Stimulated activated CD8-positive, alpha-beta memory T cell treated with anti-CD3 and anti-CD28 coated beads, Interleukin-7, amount 100 ng/mL, for 4 hours (primary cell): ENCODE measurements around the gene LILRA6.
"Not testable (repeated sequence)": the region's sequence is repeated elsewhere in the genome, so short reads cannot be mapped to it uniquely, and the experiment has no call there.

Experiments
- DNase-seq, 2 donors: peaks; one replicate each; pipeline ENCODE4 v3.0.0-alpha.2; 2020; ENCODE audit warnings: low read depth in 2 of 2

LILRA6 gene

GRCh38 chr19:54207983-54208783 is 34.4 kb downstream of the LILRA6 start:
- peak in 1 of 2 donors; percentile 42 for DNase-seq

- no peak for DNase-seq
Observed at GRCh38 chr19:54207676-54207982, 35.0 kb downstream of the LILRA6 start.

GRCh38 chr19:54207193-54207592 is 35.4 kb downstream of the LILRA6 start:
- not testable (repeated sequence) for DNase-seq

- no peak for DNase-seq
Observed at GRCh38 chr19:54206831-54207177, 35.8 kb downstream of the LILRA6 start.

GRCh38 chr19:54206030-54206830 is 36.4 kb downstream of the LILRA6 start:
- no peak for DNase-seq

- DNase-seq = no peak
Observed at GRCh38 chr19:54204767-54205468, 37.7 kb downstream of the LILRA6 start.

GRCh38 chr19:54203151-54203611 is 39.4 kb downstream of the LILRA6 start:
- no peak for DNase-seq

- no peak for DNase-seq
Observed at GRCh38 chr19:54201980-54202379, 40.6 kb downstream of the LILRA6 start.

- no peak for DNase-seq
Observed at GRCh38 chr19:54201172-54201701, 41.4 kb downstream of the LILRA6 start.

- no peak for DNase-seq
Observed at GRCh38 chr19:54199401-54199800, 43.2 kb downstream of the LILRA6 start.

GRCh38 chr19:54197121-54197520 is 45.5 kb downstream of the LILRA6 start:
- DNase-seq = no peak

- no peak for DNase-seq
Observed at GRCh38 chr19:54196536-54196935, 46.1 kb downstream of the LILRA6 start.

GRCh38 chr19:54194463-54194862 is 48.1 kb downstream of the LILRA6 start:
- not testable (repeated sequence) for DNase-seq

- no peak for DNase-seq
Observed at GRCh38 chr19:54193011-54193410, 49.6 kb downstream of the LILRA6 start.

GRCh38 chr19:54191811-54192453 is 50.7 kb downstream of the LILRA6 start:
- no peak for DNase-seq

- DNase-seq = peak in 1 of 2 donors; percentile 87
Observed at GRCh38 chr19:54191011-54191810, 51.4 kb downstream of the LILRA6 start, which contains the start of gene TSEN34. TSS of gene TSEN34 (plus strand) at chr19:54191308. CDS start at chr19:54191365, 57 bp downstream.

GRCh38 chr19:54190503-54191010 is 52.0 kb downstream of the LILRA6 start:
- peak; percentile 100 for DNase-seq

- peak; percentile 100 for DNase-seq
Observed at GRCh38 chr19:54189735-54190502, 52.7 kb downstream of the LILRA6 start.

- DNase-seq = peak in 1 of 2 donors; percentile 62
Observed at GRCh38 chr19:54189145-54189734, 53.4 kb downstream of the LILRA6 start, which contains the start of gene MBOAT7. TSS of gene MBOAT7 (minus strand) at chr19:54189580. CDS start at chr19:54188508, 1,072 bp downstream.
